ENCODE measurements around the gene MAGI2. TPM values are rescaled to one million over a fixed set of nuclear protein-coding genes. Genes with fewer than 3 reads are reported as not detected.

Gene MAGI2
- total and polyA plus RNA-seq, 9 donors = 7.1 to 20.4 (median 18.7) TPM

DNA sequence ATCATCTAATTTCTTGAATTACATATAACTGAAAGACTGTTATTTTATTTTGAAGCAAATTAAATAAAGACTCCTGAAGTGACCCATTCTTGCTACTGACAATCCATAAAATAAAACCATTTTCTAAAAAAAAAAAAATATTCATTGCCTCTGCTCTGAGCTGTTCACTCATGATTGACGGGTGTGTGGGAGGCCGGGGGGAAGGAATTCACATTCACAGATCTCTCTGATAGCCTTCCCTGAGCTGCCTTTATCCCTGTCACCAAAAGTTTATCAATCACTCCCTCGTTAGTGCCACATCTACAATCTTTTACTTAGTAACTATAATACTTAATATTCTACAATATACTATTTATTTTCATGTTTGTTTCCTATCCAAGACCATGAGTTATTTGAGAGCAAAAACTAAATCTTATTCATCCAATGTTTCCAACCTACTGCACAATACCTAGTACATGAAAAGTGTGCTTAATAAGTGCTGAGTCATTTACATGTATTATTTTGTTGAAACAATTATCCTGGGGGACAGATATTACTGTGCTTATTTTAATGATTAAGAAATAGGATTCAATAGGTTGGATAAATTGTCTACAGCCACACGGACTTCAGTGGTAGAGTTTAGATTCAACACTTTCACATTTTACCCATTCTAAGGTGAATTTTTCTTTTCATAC is 1036.2 kb downstream of the MAGI2 start:
- no peak overlapping the region for H3K4me3 ChIP-seq
- DNase-seq = no peak
- TF ChIP-seq EP300 (IDR thresholded peaks at IDR 0.05) (no peak), POLR2A (IDR thresholded peaks at IDR 0.05) (no peak)
- TF ChIP-seq, protein P1, sequence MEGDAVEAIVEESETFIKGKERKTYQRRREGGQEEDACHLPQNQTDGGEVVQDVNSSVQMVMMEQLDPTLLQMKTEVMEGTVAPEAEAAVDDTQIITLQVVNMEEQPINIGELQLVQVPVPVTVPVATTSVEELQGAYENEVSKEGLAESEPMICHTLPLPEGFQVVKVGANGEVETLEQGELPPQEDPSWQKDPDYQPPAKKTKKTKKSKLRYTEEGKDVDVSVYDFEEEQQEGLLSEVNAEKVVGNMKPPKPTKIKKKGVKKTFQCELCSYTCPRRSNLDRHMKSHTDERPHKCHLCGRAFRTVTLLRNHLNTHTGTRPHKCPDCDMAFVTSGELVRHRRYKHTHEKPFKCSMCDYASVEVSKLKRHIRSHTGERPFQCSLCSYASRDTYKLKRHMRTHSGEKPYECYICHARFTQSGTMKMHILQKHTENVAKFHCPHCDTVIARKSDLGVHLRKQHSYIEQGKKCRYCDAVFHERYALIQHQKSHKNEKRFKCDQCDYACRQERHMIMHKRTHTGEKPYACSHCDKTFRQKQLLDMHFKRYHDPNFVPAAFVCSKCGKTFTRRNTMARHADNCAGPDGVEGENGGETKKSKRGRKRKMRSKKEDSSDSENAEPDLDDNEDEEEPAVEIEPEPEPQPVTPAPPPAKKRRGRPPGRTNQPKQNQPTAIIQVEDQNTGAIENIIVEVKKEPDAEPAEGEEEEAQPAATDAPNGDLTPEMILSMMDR (IDR thresholded peaks at IDR 0.05) = no peak
- no peaks in the 10 kb centered on the region for H3K4me1 ChIP-seq (ENCODE audit: insufficient read depth)
- no peaks in the 10 kb centered on the region for H3K27me3 ChIP-seq
- intact Hi-C loops (cut with DNase I) = no loop called here
- 87 to 92% (median 90%) methylated on average over 4 of the region's 4 CpGs for WGBS, 3 donors
- no peak overlapping the region for H3K27ac ChIP-seq
- no peaks in the 10 kb centered on the region for H3K9me3 ChIP-seq
- no peaks in the 10 kb centered on the region for H3K36me3 ChIP-seq

DNA sequence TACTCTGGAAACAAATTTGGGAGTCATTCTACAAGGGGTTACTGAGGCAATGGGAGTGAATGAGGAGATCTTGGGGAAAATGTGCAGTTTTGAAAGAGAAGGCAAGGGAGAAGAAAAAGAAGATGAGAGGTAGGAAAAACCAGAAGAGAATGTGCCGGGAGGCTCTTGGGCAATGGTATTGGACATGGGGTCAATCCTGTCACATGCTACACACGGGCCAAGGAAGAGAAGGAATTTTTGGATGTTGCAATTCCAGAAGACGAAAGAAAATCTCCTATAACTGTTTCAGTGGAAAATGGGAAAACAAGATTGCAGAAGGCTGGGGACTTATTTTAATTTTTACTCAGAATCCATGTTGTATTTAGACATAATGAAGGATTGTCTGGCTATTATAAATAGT is 1039.9 kb downstream of the MAGI2 start:
- Histone ChIP-seq H3K4me3 (no peak overlapping the region), H3K4me1 (ENCODE audit: insufficient read depth) (no peaks in the 10 kb centered on the region), H3K27ac (no peak overlapping the region), H3K27me3 (no peaks in the 10 kb centered on the region), H3K9me3 (no peaks in the 10 kb centered on the region), H3K36me3 (no peaks in the 10 kb centered on the region)
- DNase-seq = no peak
- intact Hi-C loops (cut with DNase I) = no loop called here
- no peak for TF ChIP-seq EP300 (IDR thresholded peaks at IDR 0.05)
- no peak for TF ChIP-seq POLR2A (IDR thresholded peaks at IDR 0.05)
- TF ChIP-seq, protein P1 (IDR thresholded peaks at IDR 0.05) = no peak
- 85 to 91% (median 87%) methylated on average over 3 of the region's 3 CpGs for WGBS, 3 donors

- DNase-seq = no peak
- Histone ChIP-seq H3K27me3 (no peaks in the 10 kb centered on the region), H3K36me3 (no peaks in the 10 kb centered on the region), H3K4me3 (no peak overlapping the region), H3K27ac (no peak overlapping the region), H3K9me3 (no peaks in the 10 kb centered on the region), H3K4me1 (ENCODE audit: insufficient read depth) (no peaks in the 10 kb centered on the region)
- TF ChIP-seq EP300 (IDR thresholded peaks at IDR 0.05) (no peak), POLR2A (IDR thresholded peaks at IDR 0.05) (no peak)
- TF ChIP-seq, protein P1 (IDR thresholded peaks at IDR 0.05) = no peak
- WGBS, 3 donors = 77 to 80% (median 78%) methylated on average over 3 of the region's 3 CpGs
- intact Hi-C loops (cut with DNase I) = no loop called here
Observed at GRCh38 chr7:78412216-78412858, 1041.1 kb downstream of the MAGI2 start.

- Histone ChIP-seq H3K36me3 (no peaks in the 10 kb centered on the region), H3K4me1 (ENCODE audit: insufficient read depth) (peaks cover under 1% of the 10 kb centered on the region), H3K4me3 (no peak overlapping the region), H3K27ac (no peak overlapping the region), H3K9me3 (no peaks in the 10 kb centered on the region), H3K27me3 (no peaks in the 10 kb centered on the region)
- DNase-seq = no peak
- intact Hi-C loops (cut with DNase I) = no loop called here
- TF ChIP-seq, protein P1 (IDR thresholded peaks at IDR 0.05) = no peak
- TF ChIP-seq EP300 (IDR thresholded peaks at IDR 0.05) (no peak), POLR2A (IDR thresholded peaks at IDR 0.05) (no peak)
- 93 to 98% (median 97%) methylated on average over 3 of the region's 3 CpGs for WGBS, 3 donors
Observed at GRCh38 chr7:78407031-78407430, 1046.4 kb downstream of the MAGI2 start.

Measured in ovary (tissue), 9 donors.